ENCODE results near the gene EPB42.

DNA sequence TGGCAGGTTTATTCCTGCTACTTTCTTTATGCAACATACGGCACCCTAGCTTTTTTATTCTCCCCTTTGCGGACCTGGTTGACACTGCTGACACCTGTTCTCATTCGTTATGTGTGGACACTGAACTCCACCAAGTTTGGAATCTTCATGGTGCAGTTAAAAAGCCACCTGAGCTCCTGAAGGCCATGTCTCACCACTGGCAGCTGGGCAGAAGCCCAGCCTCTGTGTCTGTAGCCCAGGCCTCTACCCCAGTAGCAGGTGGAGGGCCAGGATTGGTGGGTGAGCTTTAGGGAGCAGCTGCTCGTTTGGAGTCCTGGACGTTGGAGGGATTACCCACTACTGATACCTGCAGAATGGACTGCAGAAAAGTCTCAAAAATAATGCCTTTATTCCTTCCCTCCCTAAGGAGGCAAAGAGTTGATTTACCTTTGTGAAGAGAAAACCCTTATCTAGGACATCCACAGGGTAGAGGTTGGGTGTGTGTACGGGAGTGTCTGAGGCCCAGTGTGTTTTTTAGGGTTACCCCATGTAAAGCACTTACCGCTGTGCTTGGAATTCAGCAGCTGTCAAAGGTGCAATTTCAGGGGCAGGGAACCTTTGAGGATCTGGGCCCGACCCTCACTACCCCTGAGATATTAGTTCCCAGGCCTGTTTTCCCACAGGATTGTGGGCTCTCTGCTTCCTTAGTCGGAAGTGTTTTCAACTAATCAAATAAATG is 36.3 kb downstream of the EPB42 start:
- no peak for TF ChIP-seq ZNF501 (tag by site-specific recombination; IDR thresholded peaks at IDR 0.05)
- TF ChIP-seq, protein P1, sequence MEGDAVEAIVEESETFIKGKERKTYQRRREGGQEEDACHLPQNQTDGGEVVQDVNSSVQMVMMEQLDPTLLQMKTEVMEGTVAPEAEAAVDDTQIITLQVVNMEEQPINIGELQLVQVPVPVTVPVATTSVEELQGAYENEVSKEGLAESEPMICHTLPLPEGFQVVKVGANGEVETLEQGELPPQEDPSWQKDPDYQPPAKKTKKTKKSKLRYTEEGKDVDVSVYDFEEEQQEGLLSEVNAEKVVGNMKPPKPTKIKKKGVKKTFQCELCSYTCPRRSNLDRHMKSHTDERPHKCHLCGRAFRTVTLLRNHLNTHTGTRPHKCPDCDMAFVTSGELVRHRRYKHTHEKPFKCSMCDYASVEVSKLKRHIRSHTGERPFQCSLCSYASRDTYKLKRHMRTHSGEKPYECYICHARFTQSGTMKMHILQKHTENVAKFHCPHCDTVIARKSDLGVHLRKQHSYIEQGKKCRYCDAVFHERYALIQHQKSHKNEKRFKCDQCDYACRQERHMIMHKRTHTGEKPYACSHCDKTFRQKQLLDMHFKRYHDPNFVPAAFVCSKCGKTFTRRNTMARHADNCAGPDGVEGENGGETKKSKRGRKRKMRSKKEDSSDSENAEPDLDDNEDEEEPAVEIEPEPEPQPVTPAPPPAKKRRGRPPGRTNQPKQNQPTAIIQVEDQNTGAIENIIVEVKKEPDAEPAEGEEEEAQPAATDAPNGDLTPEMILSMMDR (tag by site-specific recombination; IDR thresholded peaks at IDR 0.05), result no peak
- TF ChIP-seq ZNF558 (tag by site-specific recombination; IDR thresholded peaks at IDR 0.05), result no peak
- no peak for TF ChIP-seq ZBTB48 (tag by site-specific recombination; IDR thresholded peaks at IDR 0.05)
- no peak for TF ChIP-seq HOXC10 (CRISPR knock-in tag; IDR thresholded peaks at IDR 0.05)
- no peak for TF ChIP-seq ZBTB17 (tag by site-specific recombination; IDR thresholded peaks at IDR 0.05)
- no peak for TF ChIP-seq ZNF837 (tag by site-specific recombination; IDR thresholded peaks at IDR 0.05)
- TF ChIP-seq, protein P2, sequence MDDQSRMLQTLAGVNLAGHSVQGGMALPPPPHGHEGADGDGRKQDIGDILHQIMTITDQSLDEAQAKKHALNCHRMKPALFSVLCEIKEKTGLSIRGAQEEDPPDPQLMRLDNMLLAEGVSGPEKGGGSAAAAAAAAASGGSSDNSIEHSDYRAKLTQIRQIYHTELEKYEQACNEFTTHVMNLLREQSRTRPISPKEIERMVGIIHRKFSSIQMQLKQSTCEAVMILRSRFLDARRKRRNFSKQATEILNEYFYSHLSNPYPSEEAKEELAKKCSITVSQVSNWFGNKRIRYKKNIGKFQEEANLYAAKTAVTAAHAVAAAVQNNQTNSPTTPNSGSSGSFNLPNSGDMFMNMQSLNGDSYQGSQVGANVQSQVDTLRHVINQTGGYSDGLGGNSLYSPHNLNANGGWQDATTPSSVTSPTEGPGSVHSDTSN (CRISPR knock-in tag; IDR thresholded peaks at IDR 0.05), result no peak
- TF ChIP-seq ZNF555 (tag by site-specific recombination; conservative IDR thresholded peaks at IDR 0.05), result no peak
